Measurements from ENCODE around the gene SELENON. TPM values are rescaled to one million over a fixed set of nuclear protein-coding genes. Genes with fewer than 3 reads are reported as not detected.

The SELENON gene
- total RNA-seq, 4 donors from 2014 or later = 21.9 to 39.3 (median 26.9) TPM

- no peak overlapping the region for H3K4me3 ChIP-seq
- TF ChIP-seq POLR2A (IDR thresholded peaks at IDR 0.05) (no peak), EP300 (IDR thresholded peaks at IDR 0.05) (no peak), POLR2AphosphoS5 (IDR thresholded peaks at IDR 0.05) (no peak)
- TF ChIP-seq, protein P1, sequence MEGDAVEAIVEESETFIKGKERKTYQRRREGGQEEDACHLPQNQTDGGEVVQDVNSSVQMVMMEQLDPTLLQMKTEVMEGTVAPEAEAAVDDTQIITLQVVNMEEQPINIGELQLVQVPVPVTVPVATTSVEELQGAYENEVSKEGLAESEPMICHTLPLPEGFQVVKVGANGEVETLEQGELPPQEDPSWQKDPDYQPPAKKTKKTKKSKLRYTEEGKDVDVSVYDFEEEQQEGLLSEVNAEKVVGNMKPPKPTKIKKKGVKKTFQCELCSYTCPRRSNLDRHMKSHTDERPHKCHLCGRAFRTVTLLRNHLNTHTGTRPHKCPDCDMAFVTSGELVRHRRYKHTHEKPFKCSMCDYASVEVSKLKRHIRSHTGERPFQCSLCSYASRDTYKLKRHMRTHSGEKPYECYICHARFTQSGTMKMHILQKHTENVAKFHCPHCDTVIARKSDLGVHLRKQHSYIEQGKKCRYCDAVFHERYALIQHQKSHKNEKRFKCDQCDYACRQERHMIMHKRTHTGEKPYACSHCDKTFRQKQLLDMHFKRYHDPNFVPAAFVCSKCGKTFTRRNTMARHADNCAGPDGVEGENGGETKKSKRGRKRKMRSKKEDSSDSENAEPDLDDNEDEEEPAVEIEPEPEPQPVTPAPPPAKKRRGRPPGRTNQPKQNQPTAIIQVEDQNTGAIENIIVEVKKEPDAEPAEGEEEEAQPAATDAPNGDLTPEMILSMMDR (IDR thresholded peaks at IDR 0.05) = no peak
- H3K4me1 ChIP-seq = peaks cover 21% of the 10 kb centered on the region
- no peaks in the 10 kb centered on the region for H3K27me3 ChIP-seq
- DNase-seq (ENCODE audit: low spot score in 2 of 2) = no peak
- H3K9me3 ChIP-seq = no peaks in the 10 kb centered on the region
- H3K36me3 ChIP-seq = peaks cover 10% of the 10 kb centered on the region
- 84% methylated on average over 6 of the region's 10 CpGs for WGBS
- H3K27ac ChIP-seq = no peak overlapping the region
Measured at GRCh38 chr1:25763493-25763892, 36.5 kb upstream of the SELENON start.

DNA sequence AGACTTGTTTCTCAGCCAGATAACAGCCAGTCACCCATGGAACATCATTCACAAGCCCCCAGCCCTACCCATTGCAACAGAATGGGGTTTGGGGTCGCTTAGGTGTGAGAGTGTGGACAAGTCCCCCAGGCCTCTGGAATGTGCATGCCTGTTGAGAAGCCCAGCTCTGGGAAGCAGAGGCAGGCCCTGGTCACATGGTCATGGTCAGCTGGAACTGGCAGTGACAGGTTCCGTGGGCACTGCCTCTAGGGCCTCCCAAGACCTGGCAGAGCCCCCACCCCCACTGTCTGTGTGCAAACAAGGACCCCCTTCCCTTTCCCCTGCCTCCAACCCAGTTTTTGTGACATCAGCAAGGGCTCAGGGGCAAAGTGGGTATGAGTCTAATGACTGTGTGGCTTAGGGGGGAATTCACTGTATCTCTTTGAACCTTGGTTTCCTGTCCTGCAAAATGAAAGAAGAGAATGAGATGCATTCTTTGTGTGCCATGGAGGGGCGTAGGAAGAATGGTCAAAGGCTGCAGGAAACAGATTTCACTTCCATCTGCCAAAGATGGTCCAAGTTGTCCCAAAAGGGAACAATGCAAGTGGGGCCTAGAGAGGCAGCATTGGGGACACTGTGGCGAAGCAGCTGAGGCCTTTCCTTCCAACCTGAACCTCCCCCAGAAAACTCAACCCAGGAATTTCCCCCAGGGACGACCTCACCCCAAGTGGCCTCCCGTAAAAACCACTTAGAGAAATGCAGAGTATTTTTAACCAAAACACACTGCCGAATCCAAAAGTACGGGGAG lies 34.7 kb upstream of the SELENON start:
- Histone ChIP-seq H3K4me3 (no peak overlapping the region), H3K27me3 (no peaks in the 10 kb centered on the region), H3K36me3 (peaks cover 7% of the 10 kb centered on the region), H3K9me3 (no peaks in the 10 kb centered on the region), H3K4me1 (peaks cover 27% of the 10 kb centered on the region), H3K27ac (peak overlapping the region; percentile 65)
- 51% methylated on average over 8 of the region's 8 CpGs for WGBS
- no peak for TF ChIP-seq EP300 (IDR thresholded peaks at IDR 0.05)
- no peak for TF ChIP-seq POLR2A (IDR thresholded peaks at IDR 0.05)
- no peak for TF ChIP-seq POLR2AphosphoS5 (IDR thresholded peaks at IDR 0.05)
- TF ChIP-seq, protein P1 (IDR thresholded peaks at IDR 0.05) = no peak
- DNase-seq (ENCODE audit: low spot score in 2 of 2) = no peak

- TF ChIP-seq POLR2A (IDR thresholded peaks at IDR 0.05) (no peak), EP300 (IDR thresholded peaks at IDR 0.05) (no peak), POLR2AphosphoS5 (IDR thresholded peaks at IDR 0.05) (no peak)
- TF ChIP-seq, protein P1 (IDR thresholded peaks at IDR 0.05) = no peak
- Histone ChIP-seq H3K4me1 (peaks cover 35% of the 10 kb centered on the region), H3K27me3 (no peaks in the 10 kb centered on the region), H3K9me3 (no peaks in the 10 kb centered on the region), H3K36me3 (peaks cover 7% of the 10 kb centered on the region), H3K27ac (peak overlapping the region; percentile 76), H3K4me3 (no peak overlapping the region)
- WGBS = 50% methylated on average over 13 of the region's 13 CpGs
- DNase-seq (ENCODE audit: low spot score in 2 of 2) = no peak
Measured at GRCh38 chr1:25765923-25766589, 33.9 kb upstream of the SELENON start.

GRCh38 chr1:25766721-25767436 lies 33.1 kb upstream of the SELENON start:
- peaks cover 38% of the 10 kb centered on the region for H3K4me1 ChIP-seq
- no peaks in the 10 kb centered on the region for H3K9me3 ChIP-seq
- TF ChIP-seq POLR2A (IDR thresholded peaks at IDR 0.05) = no peak
- TF ChIP-seq, protein P1 (IDR thresholded peaks at IDR 0.05) = no peak
- peak in 1 of 3 donors; percentile 28 for TF ChIP-seq POLR2AphosphoS5 (IDR thresholded peaks at IDR 0.05)
- peaks cover 10% of the 10 kb centered on the region for H3K36me3 ChIP-seq
- 62% methylated on average over 11 of the region's 13 CpGs for WGBS
- no peak for DNase-seq (ENCODE audit: low spot score in 2 of 2)
- H3K27me3 ChIP-seq = no peaks in the 10 kb centered on the region
- H3K4me3 ChIP-seq = no peak overlapping the region
- peak overlapping the region; percentile 76 for H3K27ac ChIP-seq

DNA sequence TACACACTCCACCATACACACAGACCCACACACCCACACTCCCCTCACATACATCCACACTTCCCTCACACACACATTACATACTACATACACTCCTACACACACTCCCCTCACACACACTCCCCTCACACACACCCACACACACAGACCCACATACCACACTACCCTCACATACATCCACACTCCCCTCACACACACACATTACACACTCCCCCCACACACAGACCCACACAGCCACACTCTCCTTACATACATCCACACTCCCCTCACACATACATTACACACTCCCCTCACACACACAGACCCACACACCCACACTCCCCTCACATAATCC lies 32.6 kb upstream of the SELENON start:
- H3K4me3 ChIP-seq = no peak overlapping the region
- H3K4me1 ChIP-seq = peaks cover 38% of the 10 kb centered on the region
- H3K36me3 ChIP-seq = peaks cover 10% of the 10 kb centered on the region
- TF ChIP-seq, protein P1 (IDR thresholded peaks at IDR 0.05) = no peak
- TF ChIP-seq POLR2AphosphoS5 (IDR thresholded peaks at IDR 0.05) (no peak), EP300 (IDR thresholded peaks at IDR 0.05) (no peak), POLR2A (IDR thresholded peaks at IDR 0.05) (no peak)
- H3K27ac ChIP-seq = no peak overlapping the region
- H3K9me3 ChIP-seq = no peaks in the 10 kb centered on the region
- DNase-seq (ENCODE audit: low spot score in 2 of 2) = no peak
- no peaks in the 10 kb centered on the region for H3K27me3 ChIP-seq

Data from suprapubic skin (tissue), 4 donors.